GM12878 (cell line): Measurements from ENCODE around the gene SHOC1.

Experiments
- DPF2 ChIP-seq: fragments of 450-650 bp; IDR thresholded peaks from 2 replicates; pipeline ENCODE4 v1.6.1; 2017; ENCODE audit warnings: mild to moderate bottlenecking
- SREBF2 ChIP-seq: IDR thresholded peaks from 2 replicates; pipeline ENCODE4 v1.6.1; 2012; ENCODE audit warnings: mild to moderate bottlenecking, low read length

DNA sequence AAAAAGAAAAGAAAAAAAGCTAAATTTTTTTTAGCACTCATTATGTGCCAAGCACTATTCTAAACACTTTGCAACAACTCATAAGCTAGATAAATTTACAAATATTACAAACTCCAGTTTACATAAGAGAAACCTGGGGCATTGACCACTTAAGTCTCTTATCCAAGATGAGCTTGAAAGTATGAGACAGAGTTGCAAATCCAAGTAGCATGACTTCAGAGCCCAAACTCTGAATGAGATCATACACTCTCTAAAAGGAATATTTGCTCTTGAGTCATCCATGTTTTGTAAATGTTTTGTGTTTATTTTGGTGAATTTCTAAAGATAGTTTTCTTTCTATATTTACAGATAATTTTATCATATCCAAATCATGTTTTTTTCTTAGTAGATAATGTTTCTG lies 4.0 kb upstream of the SHOC1 start:
- TF ChIP-seq SREBF2 (no peak), DPF2 (no peak)
